Right cardiac atrium (tissue), 5 donors: ENCODE results near the gene SCART1. TPM values are rescaled to one million over a fixed set of nuclear protein-coding genes. Genes with fewer than 3 reads are reported as not detected.
"Not testable (repeated sequence)": the region's sequence is repeated elsewhere in the genome, so short reads cannot be mapped to it uniquely, and the experiment has no call there.

Experiments
- ATAC-seq, 2 donors: fragments of 200-7000 bp; cut with Tn5 transposase; one replicate each; pipeline versions ENCODE4 v1.8.0 to v1.9.1; 2020; ENCODE audit warnings: moderate library complexity in 2 of 2, mild to moderate bottlenecking in 1 of 2
- DNase-seq, 3 donors: peaks; one replicate each; pipeline ENCODE4 v3.0.0-alpha.2; 2020
- H3K27ac ChIP-seq: one replicate; pipeline ENCODE4 v1.5.1; 2013; ENCODE audit warnings: mild to moderate bottlenecking, low read length, control low read depth, moderate library complexity
- H3K27me3 ChIP-seq: one replicate; pipeline ENCODE4 v1.6.1; 2013; ENCODE audit not compliant: control insufficient read depth, insufficient read depth
- H3K4me1 ChIP-seq: one replicate; pipeline ENCODE4 v1.6.1; 2013; ENCODE audit warnings: low read length; ENCODE audit not compliant: control insufficient read depth, insufficient read depth
- H3K4me3 ChIP-seq: one replicate; pipeline ENCODE4 v1.5.1; 2013; ENCODE audit warnings: low read length, control low read depth
- H3K9me3 ChIP-seq: one replicate; pipeline ENCODE4 v1.6.1; 2013; ENCODE audit warnings: low read length; ENCODE audit not compliant: control insufficient read depth
- WGBS: extraction: QIAGEN DNeasy Blood & Tissue Kit; methylation state at CpG from one replicate; pipeline ENCODE4 v1.1.7; 2013; 5-methylcytosine and 5-hydroxymethylcytosine counted together
- intact Hi-C, 4 donors: fragments of 100-400 bp; cut with DNase I; formaldehyde crosslinking; loops; one replicate each; pipeline versions ENCODE4 v1.11.0 to v1.14.0; 2022 to 2023
- polyA plus RNA-seq: library from polyadenylated mRNA; stranded (reverse); fragments of 200-250 nt; gene quantifications from one replicate; pipeline ENCODE4 v1.2.3, GENCODE V29; 2013
- total RNA-seq, 4 donors: library from RNA; stranded (reverse); fragmentation: NEBNext Ultra II Directional; extraction: Animal tissue kit (Norgen Biotek cat#: 25700); gene quantifications; one replicate each; pipeline ENCODE4 v1.2.1, GENCODE V29; 2021
- donor health status: healthy with polysubstance abuse.
- donor health status: DM: no; HTN: yes; CAD: no.
- donor health status: DM: no; HTN: no; CAD: no.
- donor health status: DM: no; HTN: yes; CAD: no; lungs with severe emphysema.
- donor health status: DM: yes; HTN: yes; CAD: no.

SCART1 gene
- total and polyA plus RNA-seq, 5 donors: 0.29 to 1.4 (median 0.82) TPM

- Histone ChIP-seq H3K4me1 (peaks cover 2% of the 10 kb centered on the region), H3K27me3 (no peaks in the 10 kb centered on the region), H3K9me3 (no peaks in the 10 kb centered on the region), H3K4me3 (no peak overlapping the region), H3K27ac (no peak overlapping the region)
- 94% methylated on average over 6 of the region's 6 CpGs for WGBS
- ATAC-seq: no peak
- intact Hi-C loops: loop anchor here in 1 of 4 donors (5.0 kb wide), 1 partner anchor 152 kb away; no protein-coding TSS in a partner anchor
- no peak for DNase-seq
These were observed 33.2 kb upstream of the SCART1 start for GRCh38 chr10:133420579-133420978.

- DNase-seq (peak in 2 of 3 donors; percentile 42 to 51), ATAC-seq (no peak)
- H3K9me3 ChIP-seq: no peaks in the 10 kb centered on the region
- H3K4me3 ChIP-seq: no peak overlapping the region
- H3K27ac ChIP-seq: no peak overlapping the region
- no peaks in the 10 kb centered on the region for H3K27me3 ChIP-seq
- 82% methylated on average over 16 of the region's 17 CpGs for WGBS
- H3K4me1 ChIP-seq: peaks cover 2% of the 10 kb centered on the region
- intact Hi-C loops: loop anchor here in 1 of 4 donors (5.0 kb wide), 1 partner anchor 151 kb away; no protein-coding TSS in a partner anchor
These were observed 32.2 kb upstream of the SCART1 start for GRCh38 chr10:133421336-133422222.

- 81% methylated on average over 16 of the region's 16 CpGs for WGBS
- no peaks in the 10 kb centered on the region for H3K9me3 ChIP-seq
- no peaks in the 10 kb centered on the region for H3K27me3 ChIP-seq
- no peak overlapping the region for H3K27ac ChIP-seq
- intact Hi-C loops: loop anchor here in 1 of 4 donors (5.0 kb wide), 1 partner anchor 150 kb away; no protein-coding TSS in a partner anchor
- DNase-seq (peak in 1 of 3 donors; percentile 14), ATAC-seq (no peak)
- no peak overlapping the region for H3K4me3 ChIP-seq
- H3K4me1 ChIP-seq: peaks cover 2% of the 10 kb centered on the region
These were observed 31.4 kb upstream of the SCART1 start for GRCh38 chr10:133422223-133422806.

GRCh38 chr10:133422807-133423771 is 30.7 kb upstream of the SCART1 start:
- peaks cover under 1% of the 10 kb centered on the region for H3K9me3 ChIP-seq
- WGBS: 18% methylated on average over 88 of the region's 88 CpGs
- no peak overlapping the region for H3K27ac ChIP-seq
- ATAC-seq: peak; percentile 5 to 25
- peak overlapping the region; percentile 39 for H3K4me3 ChIP-seq
- peaks cover 2% of the 10 kb centered on the region for H3K4me1 ChIP-seq
- intact Hi-C loops: loop anchor here in 1 of 4 donors (5.0 kb wide), 1 partner anchor 149 kb away; no protein-coding TSS in a partner anchor
- DNase-seq: peak in 1 of 3 donors; percentile 57
- H3K27me3 ChIP-seq: no peaks in the 10 kb centered on the region

GRCh38 chr10:133424102-133424501 is 29.6 kb upstream of the SCART1 start:
- H3K4me1 ChIP-seq, H3K27ac ChIP-seq, ATAC-seq, H3K9me3 ChIP-seq, H3K4me3 ChIP-seq, DNase-seq, H3K27me3 ChIP-seq: not testable (repeated sequence)
- intact Hi-C loops: loop anchor here in 1 of 4 donors (5.0 kb wide), 1 partner anchor 148 kb away; no protein-coding TSS in a partner anchor
- WGBS: no CpG with 5 or more reads among the region's 46 CpGs

- not testable (repeated sequence) for H3K27me3 ChIP-seq, H3K9me3 ChIP-seq, H3K4me1 ChIP-seq, H3K27ac ChIP-seq
- DNase-seq: peak in 1 of 3 donors; percentile 49
- 6% methylated on average over 13 of the region's 37 CpGs for WGBS
- H3K4me3 ChIP-seq: peak within 1 kb of the TSS; percentile 39
- intact Hi-C loops: loop anchor here in 1 of 4 donors (5.0 kb wide), 1 partner anchor 148 kb away; no protein-coding TSS in a partner anchor
- peak in 1 of 2 donors; percentile 35 for ATAC-seq
These were observed 29.1 kb upstream of the SCART1 start, which contains the start of gene SPRN for GRCh38 chr10:133424601-133425000. TSS of gene SPRN (minus strand) at chr10:133424625. CDS start at chr10:133423681, 944 bp downstream.

- intact Hi-C loops, H3K27me3 ChIP-seq, H3K27ac ChIP-seq, H3K4me3 ChIP-seq, ATAC-seq, H3K9me3 ChIP-seq, DNase-seq, H3K4me1 ChIP-seq: not testable (repeated sequence)
- WGBS: 88% methylated on average over 4 of the region's 4 CpGs
These were observed 24.2 kb upstream of the SCART1 start for GRCh38 chr10:133429571-133429970.

- H3K27ac ChIP-seq, H3K4me1 ChIP-seq, H3K9me3 ChIP-seq, intact Hi-C loops, H3K27me3 ChIP-seq, H3K4me3 ChIP-seq: not testable (repeated sequence)
- ATAC-seq (peak; percentile 49 to 53), DNase-seq (peak in 1 of 3 donors; percentile 19)
- WGBS: 70% methylated on average over 6 of the region's 9 CpGs
These were observed 21.7 kb upstream of the SCART1 start for GRCh38 chr10:133431888-133432613.

- WGBS: 81% methylated on average over 5 of the region's 25 CpGs
- intact Hi-C loops, H3K9me3 ChIP-seq, H3K27me3 ChIP-seq, H3K4me3 ChIP-seq, H3K4me1 ChIP-seq, H3K27ac ChIP-seq: not testable (repeated sequence)
- ATAC-seq (peak; percentile 32 to 36), DNase-seq (peak in 1 of 3 donors; percentile 41)
These were observed 21.0 kb upstream of the SCART1 start for GRCh38 chr10:133432789-133433188.
